NT2/D1 (cell line): ENCODE results near the gene LRRC36.

Source experiments
- YY1 ChIP-seq: IDR thresholded peaks from 2 replicates; pipeline ENCODE4 v1.6.1; 2011; ENCODE audit not compliant: insufficient read length, insufficient read depth
- ZNF274 ChIP-seq: IDR thresholded peaks from 2 replicates; pipeline ENCODE4 v1.6.1; 2011; ENCODE audit warnings: mild to moderate bottlenecking, low read depth, low read length

- TF ChIP-seq ZNF274 (no peak), YY1 (no peak)
Measured at GRCh38 chr16:67333315-67333714, 6.7 kb downstream of the LRRC36 start.
